T-helper 17 cell (primary cell): ENCODE results near the gene TPCN2. TPM values are rescaled to one million over a fixed set of nuclear protein-coding genes. Genes with fewer than 3 reads are reported as not detected.
"Not testable (repeated sequence)": the region's sequence is repeated elsewhere in the genome, so short reads cannot be mapped to it uniquely, and the experiment has no call there.

Experiments used
- ATAC-seq: fragments of 150-1000 bp; cut with Tn5 transposase; 2 replicates; pipeline ENCODE4 v1.10.0; 2021; ENCODE audit warnings: mild to moderate bottlenecking, moderate library complexity
- DNase-seq, 3 donors: peaks; one replicate each; pipeline versions ENCODE4 v3.0.0 to v3.0.0-alpha.2; 2020 to 2021
- H3K9me3 ChIP-seq: one replicate; pipeline ENCODE4 v1.7.0; 2013; ENCODE audit warnings: low read length, mild to moderate bottlenecking; ENCODE audit not compliant: control insufficient read depth, poor library complexity, severe bottlenecking
- H3K27ac Mint-ChIP-seq: one replicate; pipeline ENCODE4 v1.8.0; 2022; ENCODE audit warnings: mild to moderate bottlenecking, moderate library complexity, mixed read lengths
- H3K27me3 Mint-ChIP-seq: one replicate; pipeline ENCODE4 v1.8.0; 2022; ENCODE audit warnings: mixed read lengths
- H3K36me3 Mint-ChIP-seq: one replicate; pipeline ENCODE4 v1.8.0; 2022; ENCODE audit warnings: low read depth, mixed read lengths
- H3K4me1 Mint-ChIP-seq: one replicate; pipeline ENCODE4 v1.8.0; 2022; ENCODE audit warnings: mild to moderate bottlenecking, mixed read lengths
- H3K4me3 Mint-ChIP-seq: one replicate; pipeline ENCODE4 v1.8.0; 2022; ENCODE audit warnings: mild to moderate bottlenecking, moderate library complexity, mixed read lengths
- total RNA-seq, 4 donors: library from RNA in 2 of 4; stranded (reverse) in 2 of 4; gene quantifications; one replicate each; pipeline ENCODE4 v1.2.3 and lab custom pipeline; 2022 to 2026

Gene TPCN2
- total RNA-seq, 2 donors from 2014 or later, result 9.1 to 16.4 TPM

DNA sequence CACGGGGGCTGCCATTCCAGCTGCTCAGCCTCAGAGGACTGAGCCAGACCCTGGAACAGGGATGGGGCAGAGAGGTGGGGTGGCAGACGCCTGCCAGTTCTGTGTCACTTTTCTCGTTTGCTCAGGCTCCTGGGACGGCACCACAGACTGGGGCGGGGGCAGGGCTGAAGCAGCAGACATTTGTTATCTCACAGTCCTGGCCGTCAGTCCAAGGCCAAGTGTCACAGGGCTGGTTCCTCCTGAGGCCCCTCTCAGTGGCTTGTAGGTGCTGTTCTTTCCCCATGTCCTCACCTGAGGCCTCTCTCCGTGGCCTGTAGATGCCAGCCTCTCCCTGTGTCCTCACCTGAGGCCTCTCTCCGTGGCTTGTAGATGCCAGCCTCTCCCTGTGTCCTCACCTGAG is 24.7 kb downstream of the TPCN2 start:
- peaks cover 12% of the 10 kb centered on the region for H3K4me1 Mint-ChIP-seq
- no peaks in the 10 kb centered on the region for H3K9me3 ChIP-seq
- ATAC-seq, result no peak
- H3K27ac Mint-ChIP-seq, result peak overlapping the region; percentile 53
- no peak for DNase-seq
- no peaks in the 10 kb centered on the region for H3K27me3 Mint-ChIP-seq
- no peak overlapping the region for H3K4me3 Mint-ChIP-seq
- H3K36me3 Mint-ChIP-seq, result peaks cover 2% of the 10 kb centered on the region

DNA sequence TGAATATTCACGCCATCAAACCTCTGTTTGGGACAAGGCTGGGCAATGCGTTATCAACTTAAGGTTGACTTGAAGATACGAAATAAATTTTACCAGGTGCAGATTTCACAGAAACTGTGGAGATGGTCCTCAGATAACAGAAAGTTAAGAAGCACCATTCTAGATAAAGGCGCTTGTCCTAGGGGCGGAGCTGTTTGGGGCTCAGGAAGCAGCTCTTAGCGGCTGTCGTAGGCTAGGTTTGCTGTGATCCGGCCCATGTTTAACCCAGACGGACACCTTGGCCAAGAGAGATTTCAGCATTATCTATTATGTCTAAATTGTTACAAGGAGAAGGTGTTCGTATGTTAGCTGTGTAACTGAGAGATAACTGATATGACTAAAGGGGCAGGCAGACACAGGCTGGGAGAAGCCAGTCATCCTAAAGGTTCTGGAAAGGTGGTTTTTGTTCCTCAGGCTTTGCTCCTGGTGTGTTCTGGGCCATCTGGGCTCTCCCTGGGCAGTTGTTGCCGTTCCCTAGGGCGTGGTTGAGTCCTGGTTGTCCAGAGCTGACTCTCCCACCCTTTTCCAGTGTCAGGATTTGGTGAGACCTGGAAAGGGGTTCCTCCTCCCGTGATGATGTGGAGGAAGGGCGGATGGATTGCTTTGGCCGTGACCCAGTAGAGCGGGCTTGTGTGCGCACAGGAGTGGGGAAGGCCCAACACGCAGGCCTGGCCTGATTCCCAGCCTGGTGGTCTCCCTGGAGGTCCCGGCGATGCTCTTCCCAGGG is 25.8 kb downstream of the TPCN2 start:
- H3K36me3 Mint-ChIP-seq, result peaks cover 5% of the 10 kb centered on the region
- no peaks in the 10 kb centered on the region for H3K27me3 Mint-ChIP-seq
- no peaks in the 10 kb centered on the region for H3K9me3 ChIP-seq
- H3K4me3 Mint-ChIP-seq, result no peak overlapping the region
- ATAC-seq (no peak), DNase-seq (no peak)
- no peak overlapping the region for H3K27ac Mint-ChIP-seq
- peaks cover 15% of the 10 kb centered on the region for H3K4me1 Mint-ChIP-seq

DNA sequence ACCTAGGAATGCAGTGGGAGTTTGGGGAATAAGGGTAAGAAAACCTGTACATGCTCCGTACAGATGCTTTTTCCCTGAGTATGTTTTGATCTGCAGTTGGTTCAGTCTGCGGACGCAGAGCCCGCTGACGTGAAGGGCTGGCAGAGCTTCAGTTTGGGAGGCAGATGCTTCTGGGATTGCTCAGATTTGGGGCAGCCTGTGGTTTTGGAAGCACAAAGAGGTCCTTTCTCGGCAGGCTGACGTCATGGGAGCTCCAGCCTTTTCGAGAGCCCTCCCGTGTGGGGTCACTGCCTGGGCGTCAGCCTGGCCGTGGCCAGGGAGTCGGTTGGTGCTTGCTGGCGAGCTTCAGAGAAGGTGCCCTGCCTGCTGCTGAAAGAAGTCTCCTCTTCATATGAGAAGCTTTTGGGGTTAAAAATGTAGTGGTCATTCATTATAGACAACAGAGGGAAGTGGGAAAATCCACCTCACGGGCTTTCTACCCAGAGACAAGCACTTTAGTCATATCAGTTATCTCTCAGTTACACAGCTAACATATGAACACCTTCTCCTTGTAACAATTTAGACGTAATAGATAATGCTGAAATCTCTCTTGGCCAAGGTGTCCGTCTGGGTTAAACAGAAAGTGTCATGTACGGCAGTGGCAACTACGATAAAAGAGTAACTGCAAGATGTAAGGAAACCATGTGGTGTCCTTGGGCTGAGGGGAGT is 26.8 kb downstream of the TPCN2 start:
- Mint-ChIP-seq H3K36me3 (peaks cover 5% of the 10 kb centered on the region), H3K4me1 (peaks cover 20% of the 10 kb centered on the region), H3K27ac (no peak overlapping the region), H3K4me3 (no peak overlapping the region), H3K27me3 (no peaks in the 10 kb centered on the region)
- no peak for ATAC-seq
- H3K9me3 ChIP-seq, result no peaks in the 10 kb centered on the region
- no peak for DNase-seq

DNA sequence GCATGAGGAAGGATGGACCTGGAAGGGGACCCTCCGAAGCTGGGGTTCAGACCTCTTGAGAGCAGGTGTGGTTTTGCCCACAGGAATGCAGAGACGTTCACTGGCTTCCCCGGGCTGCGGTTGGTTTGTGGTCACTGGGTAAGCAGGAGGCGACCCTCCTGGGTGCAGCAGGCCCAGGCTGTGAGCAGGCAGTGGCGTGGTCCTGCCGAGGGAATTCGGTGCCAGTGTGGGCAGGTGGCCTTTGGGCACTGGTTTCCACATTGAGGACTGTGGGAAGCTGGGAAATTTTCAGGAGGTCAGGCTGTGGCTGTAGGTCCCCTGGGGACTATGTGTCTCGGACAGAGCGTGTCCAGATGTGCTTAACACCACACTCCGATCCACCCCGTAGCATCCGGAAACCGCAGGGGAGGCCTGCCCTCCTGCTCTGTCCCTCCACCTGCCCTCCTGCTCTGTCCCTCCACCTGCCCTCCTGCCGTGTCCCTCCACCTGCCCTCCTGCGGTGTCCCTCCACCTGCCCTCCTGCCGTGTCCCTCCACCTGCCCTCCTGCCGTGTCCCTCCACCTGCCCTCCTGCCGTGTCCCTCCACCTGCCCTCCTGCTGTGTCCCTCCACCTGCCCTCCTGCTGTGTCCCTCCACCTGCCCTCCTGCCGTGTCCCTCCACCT is 27.5 kb downstream of the TPCN2 start:
- Mint-ChIP-seq H3K27ac (no peak overlapping the region), H3K4me3 (no peak overlapping the region)
- no peak for ATAC-seq

DNA sequence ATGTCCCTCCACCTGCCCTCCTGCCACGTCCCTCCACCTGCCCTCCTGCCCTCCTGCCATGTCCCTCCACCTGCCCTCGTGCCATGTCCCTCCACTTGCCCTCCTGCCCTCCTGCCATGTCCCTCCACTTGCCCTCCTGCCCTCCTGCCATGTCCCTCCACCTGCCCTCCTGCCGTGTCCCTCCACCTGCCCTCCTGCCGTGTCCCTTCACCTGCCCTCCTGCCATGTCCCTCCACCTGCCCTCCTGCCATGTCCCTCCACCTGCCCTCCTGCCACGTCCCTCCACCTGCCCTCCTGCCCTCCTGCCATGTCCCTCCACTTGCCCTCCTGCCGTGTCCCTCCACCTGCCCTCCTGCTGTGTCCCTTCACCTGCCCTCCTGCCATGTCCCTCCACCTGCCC is 28.2 kb downstream of the TPCN2 start:
- H3K4me3 Mint-ChIP-seq, result not testable (repeated sequence)
- peaks cover 24% of the 10 kb centered on the region for H3K4me1 Mint-ChIP-seq

More for the DNA sequence above, 27.5 kb downstream of the TPCN2 start:
- Mint-ChIP-seq H3K27me3 (no peaks in the 10 kb centered on the region), H3K4me1 (peaks cover 23% of the 10 kb centered on the region), H3K36me3 (peaks cover 3% of the 10 kb centered on the region)
- no peaks in the 10 kb centered on the region for H3K9me3 ChIP-seq
- no peak for DNase-seq

DNA sequence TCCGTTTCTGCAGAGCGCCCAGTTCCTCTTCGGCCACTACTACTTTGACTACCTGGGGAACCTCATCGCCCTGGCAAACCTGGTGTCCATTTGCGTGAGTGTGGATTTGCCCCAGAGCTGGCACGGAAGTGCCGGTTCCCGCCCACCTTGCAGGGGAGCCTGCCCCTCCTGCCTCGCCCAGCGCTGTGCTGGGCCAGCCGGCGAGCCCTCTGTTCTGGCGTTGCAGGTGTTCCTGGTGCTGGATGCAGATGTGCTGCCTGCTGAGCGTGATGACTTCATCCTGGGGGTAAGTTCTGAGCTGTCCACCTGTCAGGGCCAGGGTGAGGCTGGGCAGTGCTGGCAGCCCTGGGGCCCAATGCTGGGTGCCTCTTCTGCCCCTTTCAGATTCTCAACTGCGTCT is 29.8 kb downstream of the TPCN2 start:
- DNase-seq, result no peak
- Mint-ChIP-seq H3K4me3 (no peak overlapping the region), H3K4me1 (peaks cover 25% of the 10 kb centered on the region), H3K27me3 (no peaks in the 10 kb centered on the region), H3K27ac (no peak overlapping the region), H3K36me3 (peaks cover 3% of the 10 kb centered on the region)
- no peak for ATAC-seq
- H3K9me3 ChIP-seq, result no peaks in the 10 kb centered on the region

More for the DNA sequence above, 28.2 kb downstream of the TPCN2 start:
- not testable (repeated sequence) for H3K9me3 ChIP-seq, H3K27ac Mint-ChIP-seq, ATAC-seq, H3K27me3 Mint-ChIP-seq, H3K36me3 Mint-ChIP-seq, DNase-seq

DNA sequence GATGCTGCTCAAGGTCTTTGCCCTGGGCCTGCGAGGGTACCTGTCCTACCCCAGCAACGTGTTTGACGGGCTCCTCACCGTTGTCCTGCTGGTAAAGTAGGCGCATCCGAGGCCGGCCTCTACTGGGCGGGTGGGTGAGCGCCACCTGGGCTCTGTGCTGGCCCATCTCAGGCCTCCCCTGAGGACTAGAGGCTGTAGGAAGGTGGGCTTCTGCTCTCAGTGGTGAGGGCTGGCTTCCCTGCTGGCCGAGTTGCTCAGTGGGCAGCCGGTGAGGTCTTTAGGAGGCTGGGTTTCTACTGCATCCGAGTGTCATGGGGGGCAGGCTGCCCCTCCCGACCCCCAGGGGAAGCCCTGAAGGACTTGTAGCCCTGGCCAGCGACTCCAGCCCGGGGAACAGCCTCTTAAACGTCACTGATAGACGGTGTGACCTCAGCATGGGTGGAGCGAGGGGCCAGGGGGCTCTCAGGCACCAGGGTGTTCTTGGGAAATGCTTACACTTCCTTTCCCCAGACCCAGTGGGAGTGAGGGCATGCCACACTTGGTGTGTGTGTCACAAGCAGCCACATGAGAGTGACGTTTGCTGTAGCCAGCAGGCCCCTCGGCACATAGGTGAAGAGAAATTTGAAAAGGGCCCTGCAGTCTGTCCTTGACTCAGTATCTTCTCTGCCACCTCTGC is 30.3 kb downstream of the TPCN2 start:
- ATAC-seq (peak; percentile 20), DNase-seq (no peak)
- H3K9me3 ChIP-seq, result no peaks in the 10 kb centered on the region
- peak overlapping the region; percentile 19 for H3K4me3 Mint-ChIP-seq
- H3K27me3 Mint-ChIP-seq, result no peaks in the 10 kb centered on the region
- H3K4me1 Mint-ChIP-seq, result peaks cover 22% of the 10 kb centered on the region
- peak overlapping the region; percentile 89 for H3K27ac Mint-ChIP-seq
- H3K36me3 Mint-ChIP-seq, result peaks cover 3% of the 10 kb centered on the region

DNA sequence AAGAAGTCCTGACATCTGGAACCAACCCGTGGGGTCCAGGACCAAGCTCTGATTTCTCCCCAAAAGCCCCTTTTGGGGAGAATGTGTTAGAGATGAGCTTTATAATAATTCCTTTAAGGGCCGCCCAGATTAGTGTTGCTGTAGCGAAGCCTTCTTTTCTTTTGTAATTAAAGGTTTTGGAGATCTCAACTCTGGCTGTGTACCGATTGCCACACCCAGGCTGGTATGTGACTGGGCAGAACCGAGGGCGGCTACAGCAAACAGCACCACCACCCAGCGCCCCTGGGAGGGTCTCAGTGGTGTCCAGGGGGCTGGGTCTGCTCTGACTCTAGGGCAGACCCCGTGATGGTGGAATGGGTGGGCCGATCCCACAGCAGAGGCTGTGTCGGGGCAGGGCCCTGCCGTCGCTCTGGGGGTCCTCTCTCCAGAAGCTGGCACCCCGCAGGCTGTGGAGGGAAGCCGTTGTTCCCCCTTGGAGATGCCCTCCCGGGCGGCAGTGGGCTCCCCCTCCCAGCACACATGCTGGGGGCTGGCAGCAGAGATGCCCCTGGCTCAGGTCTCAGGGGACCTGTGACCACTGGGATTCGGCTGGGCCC is 31.0 kb downstream of the TPCN2 start:
- Mint-ChIP-seq H3K4me3 (peak overlapping the region; percentile 73), H3K36me3 (peaks cover 3% of the 10 kb centered on the region), H3K27me3 (no peaks in the 10 kb centered on the region), H3K27ac (peak overlapping the region; percentile 89), H3K4me1 (peaks cover 22% of the 10 kb centered on the region)
- DNase-seq (no peak), ATAC-seq (no peak)
- no peaks in the 10 kb centered on the region for H3K9me3 ChIP-seq

DNA sequence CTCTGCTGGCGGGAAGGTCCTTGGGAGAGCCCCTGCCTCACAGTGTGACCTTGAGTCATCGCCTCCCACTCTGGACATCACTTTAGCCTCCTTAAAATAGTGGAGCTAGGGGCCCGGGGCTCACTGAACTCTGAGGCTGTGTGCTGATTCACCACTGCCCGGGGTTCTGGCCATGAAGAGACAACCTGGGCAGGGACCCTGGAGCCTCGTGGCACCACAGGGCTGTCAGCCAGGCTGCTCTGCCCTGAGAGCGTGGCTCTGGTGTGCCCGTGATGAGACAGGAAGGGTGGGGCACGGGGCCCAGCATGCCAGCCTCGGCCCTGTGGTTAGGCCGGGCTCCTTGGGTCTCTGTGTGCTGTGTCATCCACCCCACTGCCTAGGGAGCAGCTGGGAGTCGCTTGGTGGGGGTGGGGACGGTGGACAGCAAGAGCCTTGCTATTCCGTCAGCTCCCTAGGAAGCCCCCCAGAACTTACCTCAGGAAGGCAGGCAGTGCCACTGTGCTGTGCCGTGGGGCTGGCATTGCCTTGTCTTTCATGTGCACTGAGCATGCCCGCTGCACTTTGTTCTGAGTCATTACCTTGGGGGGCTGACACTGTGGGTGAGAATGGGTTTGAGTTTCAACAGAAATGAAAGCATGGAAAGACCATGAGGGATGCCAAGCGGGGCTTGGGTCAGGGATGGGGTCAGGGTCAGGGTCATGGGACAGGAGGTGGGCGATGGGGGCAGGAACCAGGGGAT is 31.7 kb downstream of the TPCN2 start:
- Mint-ChIP-seq H3K36me3 (peaks cover 3% of the 10 kb centered on the region), H3K4me1 (peaks cover 18% of the 10 kb centered on the region), H3K27ac (peak overlapping the region; percentile 89), H3K4me3 (peak overlapping the region; percentile 73), H3K27me3 (no peaks in the 10 kb centered on the region)
- ATAC-seq, result peak; percentile 81
- DNase-seq, result no peak
- H3K9me3 ChIP-seq, result no peaks in the 10 kb centered on the region

DNA sequence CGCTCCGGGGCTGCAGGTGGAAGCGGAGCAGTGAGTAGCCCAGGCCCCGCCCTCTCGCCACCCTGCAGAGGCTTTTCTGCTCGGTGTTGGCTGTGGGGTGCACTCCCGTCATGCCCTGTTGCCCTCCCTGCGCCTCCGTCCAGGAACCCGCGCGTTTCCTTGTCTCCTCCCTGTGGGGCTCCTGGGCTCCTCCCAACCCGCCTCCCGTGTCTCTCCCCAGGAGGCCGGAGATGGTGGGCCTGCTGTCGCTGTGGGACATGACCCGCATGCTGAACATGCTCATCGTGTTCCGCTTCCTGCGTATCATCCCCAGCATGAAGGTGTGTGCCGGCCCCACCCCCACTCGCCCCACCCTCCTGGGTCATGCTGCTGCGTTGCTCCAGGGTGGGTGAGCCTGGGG is 32.4 kb downstream of the TPCN2 start:
- H3K27me3 Mint-ChIP-seq, result no peaks in the 10 kb centered on the region

DNA sequence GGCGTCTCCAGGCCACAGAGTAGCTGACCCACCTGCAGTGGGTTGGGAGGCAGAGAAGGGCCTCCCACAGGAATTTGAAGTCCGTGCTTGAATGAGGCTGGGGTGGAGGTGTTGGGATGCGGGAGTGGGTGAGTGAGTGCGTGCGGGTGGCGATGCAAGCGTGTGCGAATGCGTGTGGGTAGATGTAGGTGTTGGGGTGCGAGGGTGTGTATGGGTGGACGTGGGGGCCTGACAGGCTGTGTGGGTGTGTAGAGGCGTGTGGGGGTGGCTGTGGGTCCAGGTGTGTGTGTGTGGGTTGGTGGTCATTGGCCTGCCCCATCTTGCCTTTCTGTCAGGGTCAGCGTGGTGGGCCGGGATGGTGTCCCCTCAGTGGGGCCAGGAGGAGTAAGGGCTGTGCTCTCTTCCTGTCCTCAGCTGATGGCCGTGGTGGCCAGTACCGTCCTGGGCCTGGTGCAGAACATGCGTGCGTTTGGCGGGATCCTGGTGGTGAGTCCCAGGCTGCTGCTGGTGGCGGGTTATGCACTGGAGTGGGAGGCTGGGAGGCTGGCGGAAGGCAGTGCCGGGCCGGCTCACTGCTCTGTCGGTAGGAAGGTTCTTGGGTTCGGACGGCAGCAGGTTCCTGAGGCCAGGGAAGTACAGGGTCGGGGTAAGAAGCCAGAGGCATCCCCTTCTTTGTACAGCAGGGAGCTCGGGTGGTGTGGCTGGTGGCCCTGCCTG is 35.0 kb downstream of the TPCN2 start:
- peaks cover 12% of the 10 kb centered on the region for H3K4me1 Mint-ChIP-seq
- ATAC-seq, result no peak
- no peaks in the 10 kb centered on the region for H3K27me3 Mint-ChIP-seq
- DNase-seq, result no peak
- no peak overlapping the region for H3K4me3 Mint-ChIP-seq
- peaks cover 2% of the 10 kb centered on the region for H3K36me3 Mint-ChIP-seq
- no peaks in the 10 kb centered on the region for H3K9me3 ChIP-seq
- no peak overlapping the region for H3K27ac Mint-ChIP-seq

More for the DNA sequence above, 32.4 kb downstream of the TPCN2 start:
- H3K36me3 Mint-ChIP-seq, result peaks cover 3% of the 10 kb centered on the region
- no peak overlapping the region for H3K4me3 Mint-ChIP-seq
- H3K4me1 Mint-ChIP-seq, result peaks cover 13% of the 10 kb centered on the region
- DNase-seq (no peak), ATAC-seq (no peak)
- no peaks in the 10 kb centered on the region for H3K9me3 ChIP-seq
- H3K27ac Mint-ChIP-seq, result peak overlapping the region; percentile 89

DNA sequence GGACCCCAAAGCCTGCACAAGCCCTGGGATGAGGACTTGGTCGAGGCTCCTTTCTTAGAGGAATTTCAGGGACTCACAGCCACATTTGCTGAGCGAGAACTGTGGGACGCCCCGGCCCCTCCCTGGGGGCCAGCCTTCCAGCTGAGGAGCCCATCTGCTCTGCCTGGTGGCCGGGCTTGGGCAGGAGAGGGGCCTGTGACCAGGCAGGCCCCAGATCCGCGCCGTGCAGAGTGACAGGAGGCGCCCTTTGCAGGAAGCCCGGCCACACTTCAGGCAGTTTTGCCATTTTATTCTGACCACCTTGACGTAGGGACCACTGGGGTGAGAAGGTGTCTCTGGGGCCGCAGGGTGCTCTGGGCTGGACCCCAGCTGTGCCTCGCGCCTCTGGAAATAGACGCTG is 35.6 kb downstream of the TPCN2 start:
- DNase-seq, result no peak
- no peak overlapping the region for H3K4me3 Mint-ChIP-seq
- ATAC-seq, result no peak
- no peaks in the 10 kb centered on the region for H3K36me3 Mint-ChIP-seq
- no peak overlapping the region for H3K27ac Mint-ChIP-seq
- H3K27me3 Mint-ChIP-seq, result no peaks in the 10 kb centered on the region
- H3K4me1 Mint-ChIP-seq, result peaks cover 10% of the 10 kb centered on the region
- H3K9me3 ChIP-seq, result no peaks in the 10 kb centered on the region
